D721Med (cell line): ENCODE results near the gene ZNF775.

ENCODE experiments used
- DNase-seq: peaks from one replicate; pipeline ENCODE4 v3.0.0; 2011; ENCODE audit warnings: low spot score; ENCODE audit not compliant: insufficient read length
- FAIRE-seq: peaks from 2 replicates; lab custom pipeline; 2011; peaks lifted over from hg19 to GRCh38; lab: Jason Lieb, UNC
- TF ChIP-seq, protein P1 (sequence below): IDR thresholded peaks from 2 replicates; pipeline ENCODE4 v1.5.1; 2012; ENCODE audit warnings: mild to moderate bottlenecking, control low read depth; ENCODE audit not compliant: insufficient read depth; ENCODE audit errors: missing control alignments

ZNF775 gene

DNA sequence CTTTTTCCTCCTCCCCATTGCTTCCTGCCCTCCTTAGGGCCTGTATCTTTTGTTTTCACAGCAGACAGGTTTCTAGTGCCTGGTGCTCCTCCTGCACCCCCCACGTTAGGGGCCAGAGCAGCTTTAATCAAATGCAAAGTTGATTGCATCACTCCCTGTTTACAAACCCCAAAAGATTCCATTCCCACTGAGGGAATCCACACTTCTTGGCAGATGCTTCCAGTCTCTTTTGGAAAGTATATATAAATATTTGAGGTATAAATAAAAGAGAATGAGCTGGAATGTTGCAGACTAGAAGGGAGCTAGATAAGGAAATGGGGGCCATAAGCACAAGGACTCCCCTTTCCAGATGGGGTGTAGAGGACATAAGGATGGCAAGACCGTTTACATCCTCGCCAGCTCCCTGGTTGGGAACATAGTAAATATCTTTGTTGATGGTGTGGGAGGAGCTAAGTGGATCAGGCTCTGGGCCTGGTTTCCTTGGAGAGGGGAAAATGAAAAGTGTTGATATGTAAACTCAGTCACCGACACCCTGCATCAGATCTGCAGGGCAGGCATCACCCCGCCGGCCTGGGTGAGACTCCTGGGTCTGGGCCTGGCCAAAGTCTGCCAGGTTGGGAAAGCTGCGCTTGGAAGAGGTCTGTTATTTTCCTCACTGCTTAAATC lies 43.9 kb upstream of the ZNF775 start:
- DNase-seq = no peak
- no peak for FAIRE-seq
- TF ChIP-seq, protein P1, sequence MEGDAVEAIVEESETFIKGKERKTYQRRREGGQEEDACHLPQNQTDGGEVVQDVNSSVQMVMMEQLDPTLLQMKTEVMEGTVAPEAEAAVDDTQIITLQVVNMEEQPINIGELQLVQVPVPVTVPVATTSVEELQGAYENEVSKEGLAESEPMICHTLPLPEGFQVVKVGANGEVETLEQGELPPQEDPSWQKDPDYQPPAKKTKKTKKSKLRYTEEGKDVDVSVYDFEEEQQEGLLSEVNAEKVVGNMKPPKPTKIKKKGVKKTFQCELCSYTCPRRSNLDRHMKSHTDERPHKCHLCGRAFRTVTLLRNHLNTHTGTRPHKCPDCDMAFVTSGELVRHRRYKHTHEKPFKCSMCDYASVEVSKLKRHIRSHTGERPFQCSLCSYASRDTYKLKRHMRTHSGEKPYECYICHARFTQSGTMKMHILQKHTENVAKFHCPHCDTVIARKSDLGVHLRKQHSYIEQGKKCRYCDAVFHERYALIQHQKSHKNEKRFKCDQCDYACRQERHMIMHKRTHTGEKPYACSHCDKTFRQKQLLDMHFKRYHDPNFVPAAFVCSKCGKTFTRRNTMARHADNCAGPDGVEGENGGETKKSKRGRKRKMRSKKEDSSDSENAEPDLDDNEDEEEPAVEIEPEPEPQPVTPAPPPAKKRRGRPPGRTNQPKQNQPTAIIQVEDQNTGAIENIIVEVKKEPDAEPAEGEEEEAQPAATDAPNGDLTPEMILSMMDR = no peak

DNA sequence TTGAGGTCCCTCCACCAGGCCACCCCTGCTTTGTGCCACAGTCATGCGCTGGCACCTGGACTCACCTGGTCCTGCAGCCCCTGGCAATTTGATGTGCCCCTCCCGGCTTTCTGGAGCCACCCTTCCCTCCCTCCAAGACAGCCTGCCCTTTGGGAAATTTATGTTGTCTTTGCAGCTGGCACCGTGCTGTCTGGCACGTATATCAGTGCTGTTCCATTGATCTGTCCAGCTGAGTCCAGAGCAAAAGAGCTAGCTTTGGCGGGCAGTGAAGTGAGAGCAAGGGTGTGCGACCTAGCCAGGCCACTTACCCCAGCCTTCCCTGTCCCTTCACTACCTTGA lies 43.4 kb upstream of the ZNF775 start:
- TF ChIP-seq, protein P1 = no peak
- DNase-seq = no peak
- no peak for FAIRE-seq

GRCh38 chr7:150336746-150337145 lies 42.4 kb upstream of the ZNF775 start:
- no peak for FAIRE-seq
- TF ChIP-seq, protein P1 = no peak

DNA sequence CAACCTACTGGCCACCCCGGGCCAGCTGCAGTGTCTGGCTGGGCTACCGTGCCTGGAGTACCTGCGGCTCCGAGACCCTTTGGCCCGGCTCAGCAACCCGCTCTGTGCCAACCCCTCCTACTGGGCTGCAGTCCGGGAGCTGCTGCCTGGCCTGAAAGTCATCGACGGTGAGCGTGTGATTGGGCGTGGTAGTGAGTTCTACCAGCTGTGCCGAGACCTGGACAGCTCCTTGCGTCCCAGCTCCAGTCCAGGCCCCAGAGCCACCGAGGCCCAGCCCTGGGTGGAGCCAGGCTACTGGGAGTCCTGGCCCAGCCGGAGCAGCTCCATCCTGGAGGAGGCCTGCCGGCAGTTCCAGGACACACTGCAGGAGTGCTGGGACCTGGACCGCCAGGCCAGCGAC lies 42.0 kb upstream of the ZNF775 start:
- FAIRE-seq (no peak), DNase-seq (no peak)

More at GRCh38 chr7:150336746-150337145, 42.4 kb upstream of the ZNF775 start:
- DNase-seq = no peak

DNA sequence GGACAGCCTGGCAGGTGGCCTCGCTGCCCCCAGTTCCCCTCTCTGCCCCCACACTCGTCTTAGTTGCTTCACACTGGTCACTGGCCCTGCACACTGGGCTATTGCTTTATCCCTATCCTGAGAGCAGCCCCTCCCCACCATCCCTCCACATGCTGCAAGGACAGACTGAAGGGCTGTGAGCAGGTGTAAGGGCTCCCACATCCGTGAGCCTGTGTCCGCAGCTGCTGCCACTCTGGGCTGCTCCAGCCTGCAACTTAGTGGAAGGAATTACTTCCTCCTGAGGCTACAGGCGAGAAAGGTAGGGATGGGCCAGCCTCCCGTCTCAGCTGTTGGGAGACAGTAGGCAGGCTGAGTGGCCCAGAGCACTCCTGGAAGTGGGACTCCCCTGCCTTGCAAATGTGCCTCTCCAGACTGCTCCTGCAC lies 41.5 kb upstream of the ZNF775 start:
- TF ChIP-seq, protein P1 = no peak
- DNase-seq (no peak), FAIRE-seq (no peak)

More for the DNA sequence above, 42.0 kb upstream of the ZNF775 start:
- TF ChIP-seq, protein P1 = no peak

- DNase-seq (no peak), FAIRE-seq (no peak)
- TF ChIP-seq, protein P1 = no peak
Measured at GRCh38 chr7:150338166-150338829, 40.8 kb upstream of the ZNF775 start.

DNA sequence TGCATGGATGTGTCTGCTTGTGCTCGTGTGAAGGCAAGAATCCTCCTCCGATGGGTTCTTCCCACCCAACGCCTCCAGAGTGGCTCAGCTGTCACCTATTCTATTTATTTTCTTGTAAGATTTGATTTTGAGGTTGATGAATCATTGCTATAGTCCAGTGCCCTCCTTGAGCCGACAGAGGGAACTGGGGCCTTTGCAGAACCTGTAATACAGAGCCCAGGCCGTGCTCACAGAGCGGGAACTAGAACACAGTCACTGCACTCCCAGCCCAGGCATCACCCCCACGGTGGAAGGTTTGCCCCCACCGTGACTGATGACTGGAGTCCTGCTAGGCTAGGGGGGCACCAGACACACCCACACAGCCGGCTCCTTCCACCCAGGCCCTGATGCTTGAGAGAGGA lies 39.7 kb upstream of the ZNF775 start:
- FAIRE-seq (no peak), DNase-seq (no peak)
- TF ChIP-seq, protein P1 = no peak
